ENCODE results near the gene ACRV1. TPM values are rescaled to one million over a fixed set of nuclear protein-coding genes. Genes with fewer than 3 reads are reported as not detected.
"Not testable (repeated sequence)": the region's sequence is repeated elsewhere in the genome, so short reads cannot be mapped to it uniquely, and the experiment has no call there.

ACRV1 gene, protein sequence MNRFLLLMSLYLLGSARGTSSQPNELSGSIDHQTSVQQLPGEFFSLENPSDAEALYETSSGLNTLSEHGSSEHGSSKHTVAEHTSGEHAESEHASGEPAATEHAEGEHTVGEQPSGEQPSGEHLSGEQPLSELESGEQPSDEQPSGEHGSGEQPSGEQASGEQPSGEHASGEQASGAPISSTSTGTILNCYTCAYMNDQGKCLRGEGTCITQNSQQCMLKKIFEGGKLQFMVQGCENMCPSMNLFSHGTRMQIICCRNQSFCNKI
- total RNA-seq: not detected

DNA sequence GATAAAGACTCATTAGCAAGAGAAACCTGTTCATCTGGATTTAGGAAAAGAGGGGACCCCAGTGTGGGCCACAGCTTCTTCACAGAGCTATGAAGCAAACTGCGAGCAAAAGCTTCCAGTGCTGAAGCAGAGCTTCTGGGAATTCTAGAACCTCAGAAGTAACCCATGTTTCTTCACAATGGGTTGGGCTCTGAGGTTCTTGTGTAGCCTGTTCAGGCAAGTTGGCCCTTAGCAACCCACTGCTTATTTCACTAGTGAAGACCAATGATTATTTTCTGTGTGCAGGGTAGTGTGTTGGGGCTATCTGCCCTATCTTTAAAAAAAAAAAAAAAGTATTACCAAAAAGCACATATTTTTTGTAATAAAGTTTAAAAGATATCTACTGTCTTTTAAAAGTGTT lies at the start of gene ACRV1:
ACRV1 (minus strand) TSS at position 101 of the 400 bp plus-strand sequence; CDS start at position 34, 67 bp downstream.
- H3K36me3 ChIP-seq (replicated peaks in 1 of 2; ENCODE audit: insufficient read depth in 1 of 2, low read depth in 2 of 2): no peaks in the 10 kb centered on the region
- ATAC-seq: no peak
- no peaks in the 10 kb centered on the region for H3K9me3 ChIP-seq
- TF ChIP-seq POLR2A (IDR thresholded peaks at IDR 0.05): no peak
- TF ChIP-seq, protein P1, sequence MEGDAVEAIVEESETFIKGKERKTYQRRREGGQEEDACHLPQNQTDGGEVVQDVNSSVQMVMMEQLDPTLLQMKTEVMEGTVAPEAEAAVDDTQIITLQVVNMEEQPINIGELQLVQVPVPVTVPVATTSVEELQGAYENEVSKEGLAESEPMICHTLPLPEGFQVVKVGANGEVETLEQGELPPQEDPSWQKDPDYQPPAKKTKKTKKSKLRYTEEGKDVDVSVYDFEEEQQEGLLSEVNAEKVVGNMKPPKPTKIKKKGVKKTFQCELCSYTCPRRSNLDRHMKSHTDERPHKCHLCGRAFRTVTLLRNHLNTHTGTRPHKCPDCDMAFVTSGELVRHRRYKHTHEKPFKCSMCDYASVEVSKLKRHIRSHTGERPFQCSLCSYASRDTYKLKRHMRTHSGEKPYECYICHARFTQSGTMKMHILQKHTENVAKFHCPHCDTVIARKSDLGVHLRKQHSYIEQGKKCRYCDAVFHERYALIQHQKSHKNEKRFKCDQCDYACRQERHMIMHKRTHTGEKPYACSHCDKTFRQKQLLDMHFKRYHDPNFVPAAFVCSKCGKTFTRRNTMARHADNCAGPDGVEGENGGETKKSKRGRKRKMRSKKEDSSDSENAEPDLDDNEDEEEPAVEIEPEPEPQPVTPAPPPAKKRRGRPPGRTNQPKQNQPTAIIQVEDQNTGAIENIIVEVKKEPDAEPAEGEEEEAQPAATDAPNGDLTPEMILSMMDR (IDR thresholded peaks at IDR 0.05): no peak
- H3K27ac ChIP-seq: no peak within 1 kb of the TSS
- no peaks in the 10 kb centered on the region for H3K4me1 ChIP-seq
- no peaks in the 10 kb centered on the region for H3K27me3 ChIP-seq
- H3K4me3 ChIP-seq: no peak within 1 kb of the TSS
- DNase-seq: no peak
- 83 to 100% methylated on average over 1 of the region's 1 CpG for whole genome bisulfite sequencing, 2 donors
- intact Hi-C loops (cut with DNase I): no loop called here

DNA sequence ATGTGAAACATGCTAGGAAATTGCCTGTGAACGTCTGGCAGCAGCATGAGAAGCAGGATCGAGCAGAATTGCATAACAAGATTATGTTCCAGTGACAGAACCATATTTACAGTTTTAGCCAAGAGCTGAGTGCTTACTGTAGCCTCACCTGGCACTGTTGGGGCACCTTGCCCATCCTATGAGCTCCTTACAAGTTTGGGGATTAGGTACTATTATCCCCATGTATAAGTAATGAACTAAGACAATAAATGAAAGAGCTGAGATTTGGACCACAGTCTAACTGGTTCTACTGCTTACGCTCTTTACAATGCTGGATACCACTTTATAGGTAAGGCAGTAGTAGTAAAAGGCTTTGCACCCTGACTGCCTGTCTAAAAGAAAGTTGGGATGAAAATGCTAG lies 48.3 kb upstream of the ACRV1 start:
- Histone ChIP-seq H3K27ac (no peak overlapping the region), H3K4me3 (no peak overlapping the region), H3K27me3 (no peaks in the 10 kb centered on the region), H3K4me1 (no peaks in the 10 kb centered on the region), H3K36me3 (replicated peaks in 1 of 2; ENCODE audit: insufficient read depth in 1 of 2, low read depth in 2 of 2) (no peaks in the 10 kb centered on the region), H3K9me3 (no peaks in the 10 kb centered on the region)
- intact Hi-C loops (cut with DNase I): no loop called here
- WGBS, 2 donors: 70 to 73% methylated on average over 3 of the region's 3 CpGs
- ATAC-seq (no peak), DNase-seq (no peak)
- TF ChIP-seq, protein P1 (IDR thresholded peaks at IDR 0.05): no peak
- no peak for TF ChIP-seq POLR2A (IDR thresholded peaks at IDR 0.05)

DNA sequence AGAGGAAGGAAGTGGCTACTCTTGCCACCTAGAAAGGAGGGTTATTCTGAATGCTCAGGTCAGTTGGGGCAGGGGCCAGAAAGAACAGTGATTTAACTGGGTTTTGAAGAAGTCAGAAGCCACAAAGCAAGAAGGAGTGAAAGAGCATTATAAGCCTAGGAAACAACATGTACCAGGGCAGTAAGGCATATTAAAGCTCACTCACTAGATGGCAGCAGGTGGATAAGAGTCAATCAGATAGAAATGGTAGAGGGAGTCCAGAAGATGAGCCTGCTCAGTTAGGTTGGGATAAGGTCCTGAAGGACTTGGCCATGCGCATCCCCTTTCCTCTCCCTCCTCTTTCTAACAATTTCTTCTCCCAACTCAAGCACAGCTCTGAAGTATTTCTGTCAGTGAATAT lies 43.5 kb upstream of the ACRV1 start:
- intact Hi-C loops (cut with DNase I): no loop called here
- WGBS, 2 donors: 89 to 91% methylated on average over 1 of the region's 1 CpG
- H3K4me3 ChIP-seq: no peak overlapping the region
- no peaks in the 10 kb centered on the region for H3K4me1 ChIP-seq
- no peak for TF ChIP-seq POLR2A (IDR thresholded peaks at IDR 0.05)
- TF ChIP-seq, protein P1 (IDR thresholded peaks at IDR 0.05): no peak
- H3K36me3 ChIP-seq (replicated peaks in 1 of 2; ENCODE audit: insufficient read depth in 1 of 2, low read depth in 2 of 2): no peaks in the 10 kb centered on the region
- no peaks in the 10 kb centered on the region for H3K9me3 ChIP-seq
- no peaks in the 10 kb centered on the region for H3K27me3 ChIP-seq
- DNase-seq (no peak), ATAC-seq (no peak)
- no peak overlapping the region for H3K27ac ChIP-seq

DNA sequence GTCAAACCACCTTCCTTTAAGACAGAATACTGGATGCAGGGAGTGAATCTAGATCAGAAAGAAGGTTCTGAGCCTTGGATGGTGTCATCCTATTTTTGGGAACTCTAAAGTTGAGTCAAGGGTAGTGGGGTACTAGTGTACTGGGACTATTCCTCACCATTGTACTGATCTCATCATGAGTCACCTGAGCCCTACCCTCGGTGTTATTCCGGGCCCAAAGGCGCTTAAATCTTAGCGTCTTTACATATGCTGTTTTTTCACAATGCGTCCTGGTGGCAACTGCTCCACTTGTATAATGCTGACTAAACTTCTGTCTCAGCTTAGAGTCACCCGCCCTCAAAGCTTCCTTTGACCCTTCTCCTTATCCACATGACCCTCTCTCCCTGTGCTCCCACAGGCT lies 40.1 kb upstream of the ACRV1 start:
- WGBS, 2 donors: 80 to 83% methylated on average over 6 of the region's 6 CpGs
- no peak for DNase-seq
- no peak for TF ChIP-seq POLR2A (IDR thresholded peaks at IDR 0.05)
- TF ChIP-seq, protein P1 (IDR thresholded peaks at IDR 0.05): no peak
- Histone ChIP-seq H3K9me3 (peaks cover 0 to 13% (median 0%) of the 10 kb centered on the region in 3 donors), H3K27ac (no peak overlapping the region), H3K36me3 (replicated peaks in 1 of 2; ENCODE audit: insufficient read depth in 1 of 2, low read depth in 2 of 2) (no peaks in the 10 kb centered on the region), H3K4me1 (no peaks in the 10 kb centered on the region), H3K4me3 (no peak overlapping the region), H3K27me3 (no peaks in the 10 kb centered on the region)
- ATAC-seq: no peak
- intact Hi-C loops (cut with DNase I): no loop called here

DNA sequence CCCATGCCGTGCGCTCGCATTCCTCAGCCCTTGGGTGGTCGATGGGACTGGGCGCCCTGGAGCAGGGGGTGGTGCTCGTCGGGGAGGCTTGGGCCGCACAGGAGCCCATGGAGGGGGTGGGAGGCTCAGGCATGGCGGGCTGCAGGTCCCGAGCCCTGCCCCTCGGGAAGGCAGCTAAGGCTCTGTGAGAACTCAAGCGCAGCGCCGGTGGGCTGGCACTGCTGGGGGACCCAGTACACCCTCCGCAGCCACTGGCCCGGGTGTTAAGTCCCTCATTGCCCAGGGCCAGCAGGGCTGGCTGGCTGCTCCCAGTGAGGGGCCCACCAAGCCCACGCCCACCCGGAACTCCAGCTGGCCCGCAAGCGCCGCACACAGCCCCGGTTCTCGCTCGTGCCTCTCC lies 24.0 kb upstream of the ACRV1 start:
- H3K27ac ChIP-seq; ATAC-seq; H3K4me1 ChIP-seq; DNase-seq; H3K36me3 ChIP-seq (replicated peaks in 1 of 2; ENCODE audit: insufficient read depth in 1 of 2, low read depth in 2 of 2); intact Hi-C loops (cut with DNase I); H3K4me3 ChIP-seq; H3K27me3 ChIP-seq; H3K9me3 ChIP-seq: not testable (repeated sequence)
- 81 to 88% methylated on average over 8 to 12 of the region's 24 CpGs for WGBS, 2 donors
